A549 (cell line): ENCODE results near the gene NCKIPSD. TPM values are rescaled to one million over a fixed set of nuclear protein-coding genes. Genes with fewer than 3 reads are reported as not detected.

ENCODE experiments used
- ATAC-seq, 2 experiments: fragments of 200-7000 bp in 1 of 2; fragments of >200 bp in 1 of 2; cut with Nextera tagmentation in 1 of 2; cut with Tn5 transposase in 1 of 2; 3 replicates each; pipeline versions ENCODE4 v1.8.0 to v1.9.1; 2018 to 2020; ENCODE audit warnings: mild to moderate bottlenecking in 1 of 2, moderate library complexity in 1 of 2
- CTCF ChIA-PET: fragments of 300-600 bp; sonication (Branson Sonifier 250); formaldehyde crosslinking; extraction: SDS; loops from one replicate; lab custom pipeline; 2021; ENCODE audit warnings: antibody characterized with exemption, inconsistent platforms; lab: Yijun Ruan, JAX
- POLR2A ChIA-PET: fragments of 350-600 bp; formaldehyde crosslinking; extraction: SDS; loops from one replicate; lab custom pipeline; 2021; ENCODE audit warnings: antibody characterized with exemption, inconsistent platforms; lab: Yijun Ruan, JAX
- DNase-seq, 2 experiments: peaks; one replicate each; pipeline versions ENCODE4 v3.0.0 to v3.0.0-alpha.2; 2011 to 2016; ENCODE audit warnings: low read depth in 1 of 2, low spot score in 1 of 2
- FAIRE-seq: peaks from 2 replicates; lab custom pipeline; 2011; peaks lifted over from hg19 to GRCh38; lab: Jason Lieb, UNC
- H3K27ac ChIP-seq, 2 experiments: fragments of >200 bp; sonication (Bioruptor Twin); formaldehyde crosslinking; 3 replicates each; pipeline ENCODE4 v1.5.1; 2016 to 2017
- H3K4me1 ChIP-seq: fragments of >200 bp; sonication (Bioruptor Twin); formaldehyde crosslinking; 3 replicates; pipeline ENCODE4 v1.6.1; 2016
- H3K4me2 ChIP-seq: fragments of >200 bp; sonication (Bioruptor Twin); formaldehyde crosslinking; 3 replicates; pipeline ENCODE4 v1.6.1; 2016
- H3K4me3 ChIP-seq: fragments of >200 bp; sonication (Bioruptor Twin); formaldehyde crosslinking; 3 replicates; pipeline ENCODE4 v1.5.1; 2016
- H3K9me3 ChIP-seq: fragments of >200 bp; sonication (Bioruptor Twin); formaldehyde crosslinking; 3 replicates; pipeline ENCODE4 v1.6.1; 2016
- BHLHE40 ChIP-seq: IDR thresholded peaks from 2 replicates; pipeline ENCODE4 v1.6.1; 2012; ENCODE audit warnings: low read depth, low read length, inconsistent platforms
- CBX2 ChIP-seq: fragments of 200-600 bp; sonication (generic); IDR thresholded peaks from 2 replicates; pipeline ENCODE4 v1.6.1; 2016; ENCODE audit warnings: low read depth, mild to moderate bottlenecking, borderline replicate concordance
- CBX8 ChIP-seq: fragments of 200-600 bp; sonication (generic); IDR thresholded peaks from 2 replicates; pipeline ENCODE4 v1.6.1; 2016
- CHD2 ChIP-seq: fragments of 150-350 bp; IDR thresholded peaks from 2 replicates; pipeline ENCODE4 v1.6.1; 2014; ENCODE audit warnings: low read length; ENCODE audit not compliant: partially characterized antibody
- CHD4 ChIP-seq: fragments of 200-600 bp; sonication (generic); IDR thresholded peaks from 2 replicates; pipeline ENCODE4 v1.6.1; 2016; ENCODE audit warnings: antibody characterized with exemption, mild to moderate bottlenecking, borderline replicate concordance
- FOSB ChIP-seq: fragments of 250-450 bp; sonication (Bioruptor Pico); IDR thresholded peaks from 2 replicates; pipeline ENCODE4 v1.5.0; 2020; ENCODE audit warnings: mild to moderate bottlenecking, moderate library complexity
- FOSL2 ChIP-seq, 2 experiments: fragments of 450-650 bp in 1 of 2; fragments of >200 bp in 1 of 2; sonication (Bioruptor Twin) in 1 of 2; formaldehyde crosslinking; IDR thresholded peaks; 2 replicates each; pipeline versions ENCODE4 v1.5.0 to v1.6.1; 2016 to 2020; ENCODE audit warnings: mild to moderate bottlenecking in 1 of 2, moderate library complexity in 1 of 2
- FOXS1 ChIP-seq: fragments of 250-450 bp; sonication (Bioruptor Pico); IDR thresholded peaks from 2 replicates; pipeline ENCODE4 v1.5.0; 2020; ENCODE audit warnings: mild to moderate bottlenecking, moderate library complexity
- GATA3 ChIP-seq: IDR thresholded peaks from 2 replicates; pipeline ENCODE4 v1.6.1; 2012; ENCODE audit warnings: borderline replicate concordance
- JUN ChIP-seq, 2 experiments: fragments of >200 bp; sonication (Bioruptor Twin); formaldehyde crosslinking; IDR thresholded peaks; 2 replicates in 1 of 2; 3 replicates in 1 of 2; pipeline ENCODE4 v1.6.1; 2016 to 2017
- KDM1A ChIP-seq: fragments of 200-600 bp; sonication (generic); IDR thresholded peaks from 2 replicates; pipeline ENCODE4 v1.6.1; 2016; ENCODE audit warnings: low read depth, mild to moderate bottlenecking
- MYC ChIP-seq: IDR thresholded peaks from 2 replicates; pipeline ENCODE4 v1.6.1; 2012; ENCODE audit warnings: mild to moderate bottlenecking, inconsistent platforms, low read length, improper control_type of control experiment, borderline replicate concordance
- NFE2L2 ChIP-seq: fragments of 150-350 bp; conservative IDR thresholded peaks from 2 replicates; pipeline ENCODE4 v1.6.1; 2014; ENCODE audit warnings: low read length
- NR3C1 ChIP-seq: fragments of >200 bp; sonication (Bioruptor Twin); formaldehyde crosslinking; IDR thresholded peaks from 3 replicates; pipeline ENCODE4 v1.6.1; 2017
- PHF8 ChIP-seq: fragments of 200-600 bp; sonication (generic); IDR thresholded peaks from 2 replicates; pipeline ENCODE4 v1.6.1; 2016; ENCODE audit warnings: low read depth, mild to moderate bottlenecking, antibody characterized with exemption, moderate library complexity, borderline replicate concordance
- RAD21 ChIP-seq, 2 experiments: fragments of >200 bp in 1 of 2; sonication (Bioruptor Twin) in 1 of 2; formaldehyde crosslinking in 1 of 2; IDR thresholded peaks in 1 of 2; conservative IDR thresholded peaks in 1 of 2; 2 replicates in 1 of 2; 3 replicates in 1 of 2; pipeline ENCODE4 v1.6.1; 2012 to 2018; ENCODE audit warnings: inconsistent platforms in 1 of 2
- RCOR1 ChIP-seq: fragments of 150-350 bp; IDR thresholded peaks from 2 replicates; pipeline ENCODE4 v1.6.1; 2014; ENCODE audit warnings: antibody characterized with exemption, low read length, low read depth
- SMC3 ChIP-seq: fragments of >200 bp; sonication (Bioruptor Twin); formaldehyde crosslinking; IDR thresholded peaks from 3 replicates; pipeline ENCODE4 v1.6.1; 2018; ENCODE audit warnings: inconsistent platforms
- TFCP2L1 ChIP-seq: fragments of 250-450 bp; sonication (Bioruptor Pico); IDR thresholded peaks from 2 replicates; pipeline ENCODE4 v1.5.0; 2021; ENCODE audit warnings: mild to moderate bottlenecking
- ZFP36 ChIP-seq: fragments of 450-650 bp; IDR thresholded peaks from 2 replicates; pipeline ENCODE4 v1.6.1; 2014; ENCODE audit warnings: borderline replicate concordance; ENCODE audit not compliant: partially characterized antibody
- ZSCAN20 ChIP-seq: fragments of 250-450 bp; sonication (Bioruptor Pico); IDR thresholded peaks from 2 replicates; pipeline ENCODE4 v1.8.0; 2022; ENCODE audit warnings: mild to moderate bottlenecking, moderate library complexity
- WGBS: methylation state at CpG from one replicate; pipeline ENCODE4 v1.1.6; 2017; ENCODE audit errors: missing lambda C conversion rate; 5-methylcytosine and 5-hydroxymethylcytosine counted together
- polyA minus RNA-seq: library from RNA; depleted of rRNA, polyadenylated mRNA; stranded (reverse); fragments of >200 nt; gene quantifications from 2 replicates; pipeline ENCODE4 v1.2.3, GENCODE V29; 2011; rRNA and poly(A)+ RNA removed
- polyA plus RNA-seq, 4 experiments: library from polyadenylated mRNA; depleted of rRNA in 3 of 4; stranded (reverse); fragments of >200 nt; fragmentation: RNase III in 1 of 4; extraction: RNeasy Plus Mini Kit Qiagen cat#74134 plus additional on column Dnase treatment in 1 of 4; gene quantifications; 2 replicates in 3 of 4; 3 replicates in 1 of 4; pipeline ENCODE4 v1.2.3, GENCODE V29; 2011 to 2017
- TF ChIP-seq, protein P1 (sequence below): fragments of 200-600 bp; sonication (generic); IDR thresholded peaks from 2 replicates; pipeline ENCODE4 v1.6.1; 2016; ENCODE audit warnings: antibody characterized with exemption, mild to moderate bottlenecking, moderate library complexity
- TF ChIP-seq, protein P2 (sequence below): fragments of 150-350 bp; IDR thresholded peaks from 2 replicates; pipeline ENCODE4 v1.6.1; 2014; ENCODE audit warnings: low read depth, mild to moderate bottlenecking, low read length
- TF ChIP-seq, protein P3 (sequence below): IDR thresholded peaks from 2 replicates; pipeline ENCODE4 v1.6.1; 2012
- TF ChIP-seq, protein P4 (sequence below): fragments of >200 bp; sonication (Bioruptor Twin); formaldehyde crosslinking; IDR thresholded peaks from 3 replicates; pipeline ENCODE4 v1.6.1; 2016
- TF ChIP-seq, protein P5 (sequence below): fragments of >200 bp; sonication (Bioruptor Twin); formaldehyde crosslinking; IDR thresholded peaks from 3 replicates; pipeline ENCODE4 v1.5.1; 2016
- TF ChIP-seq, protein P6 (sequence below): fragments of 250-450 bp; sonication (Bioruptor Pico); IDR thresholded peaks from 2 replicates; pipeline ENCODE4 v1.5.0; 2021; ENCODE audit warnings: mild to moderate bottlenecking, moderate library complexity, borderline replicate concordance

The NCKIPSD gene
- polyA plus RNA-seq (2011; rRNA removed) (10.2 and 13.6 TPM in 2 replicates), polyA plus RNA-seq (2017; fragmentation: RNase III; extraction: RNeasy Plus Mini Kit Qiagen cat#74134 plus additional on column Dnase treatment) (10.8 to 13.2 TPM (median 10.9 TPM) in 3 replicates), polyA minus RNA-seq (24.5 and 28.5 TPM in 2 replicates)
- 17.0 and 24.0 TPM in 2 replicates for polyA plus RNA-seq (2012; cell fraction: cytosol; rRNA removed)
- 35.9 and 48.2 TPM in 2 replicates for polyA plus RNA-seq (2012; cell fraction: nucleus; rRNA removed)

DNA sequence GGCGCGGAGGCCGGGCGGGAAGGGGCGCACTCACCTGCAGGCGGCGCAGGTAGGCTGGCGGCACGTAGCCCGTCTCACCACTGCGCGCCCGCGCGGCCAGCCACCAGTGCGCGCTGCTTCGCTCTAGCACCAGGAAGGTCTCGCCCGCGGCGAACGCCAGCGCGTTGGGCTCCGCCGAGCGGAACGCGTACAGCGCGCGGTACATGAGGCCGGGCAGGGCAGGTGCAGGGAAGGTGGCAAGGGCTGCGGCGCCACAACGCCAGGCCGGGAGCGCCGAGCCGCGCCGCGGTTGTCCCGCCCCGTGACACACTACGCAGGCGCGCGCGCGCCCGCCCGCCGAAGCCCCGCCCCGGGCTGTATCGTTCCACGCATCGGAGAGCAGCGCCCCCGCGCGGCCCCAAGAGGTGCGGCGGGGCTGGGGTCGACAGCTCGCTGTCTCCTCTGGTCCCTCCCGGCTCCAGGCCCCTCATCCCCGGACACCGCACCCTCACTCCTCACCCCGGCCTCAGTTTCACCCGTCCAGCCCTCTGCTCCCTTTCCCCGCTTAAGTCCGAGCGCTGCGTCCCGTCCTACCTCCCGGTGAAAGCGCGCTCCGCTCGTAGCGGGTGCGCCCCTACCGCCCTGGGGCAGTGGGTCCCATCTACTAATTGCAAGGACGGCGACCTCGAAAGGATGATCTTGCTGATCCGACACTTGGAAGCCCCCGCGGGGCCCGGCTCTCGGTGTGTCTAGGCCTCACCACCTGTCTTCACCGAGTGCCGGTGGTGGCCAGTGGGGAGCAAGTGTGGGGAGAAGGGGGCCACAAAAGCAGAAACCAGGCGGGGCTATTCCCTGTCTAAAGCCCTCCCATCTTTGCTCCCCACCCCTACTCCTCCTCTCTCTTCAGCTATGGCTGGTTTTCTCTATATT is at the start of gene NCKIPSD:
NCKIPSD (minus strand) TSS at position 313 of the 909 bp plus-strand sequence; CDS start at position 205, 108 bp downstream.
- peak; percentile 69 to 82 for DNase-seq
- POLR2A ChIA-PET: interaction anchor here (0.7 to 1.5 kb wide), 2 partner anchors 17 to 336 kb away, joined by 3 read pairs; partner anchors contain the start of gene NDUFAF3
- H3K9me3 ChIP-seq: no peaks in the 10 kb centered on the region
- peak within 1 kb of the TSS; percentile 84 to 94 for H3K27ac ChIP-seq
- CTCF ChIA-PET: interaction anchor here (0.6 to 1.9 kb wide), 13 partner anchors 9 to 403 kb away, joined by 3 to 8 read pairs (median 4); no protein-coding TSS in a partner anchor
- H3K4me1 ChIP-seq: peaks cover 19% of the 10 kb centered on the region
- peak; percentile 81 to 87 for ATAC-seq
- H3K4me3 ChIP-seq: peak within 1 kb of the TSS; percentile 52
- WGBS: 16% methylated on average over 7 of the region's 97 CpGs
- peak within 1 kb of the TSS; percentile 97 for H3K4me2 ChIP-seq
- FAIRE-seq: no peak
- TF ChIP-seq FOXS1 (CRISPR knock-in tag) (no peak), NR3C1 (no peak), RAD21 (conservative IDR thresholded peaks at IDR 0.05 in 1 of 2, IDR thresholded peaks at IDR 0.05 in 1 of 2) (peak; percentile 39 to 66; a peak in 4 of 5 replicates), NFE2L2 (no peak), SMC3 (peak; percentile 47), CBX2 (no peak), JUN (IDR thresholded peaks at IDR 0.05) (peak in 1 of 2 experiments; percentile 73; a peak in 2 of 5 replicates), ZFP36 (no peak), FOSB (CRISPR knock-in tag) (no peak), MYC (0 out of 2 replicates have a peak, but pooled peaks have one; percentile 25), RCOR1 (no peak), CBX8 (no peak), ZSCAN20 (no peak), TFCP2L1 (CRISPR knock-in tag) (no peak), PHF8 (peak; percentile 58; the same call in 1 of the 2 replicates), CHD2 (no peak), KDM1A (no peak), GATA3 (no peak), CHD4 (no peak), BHLHE40 (no peak), FOSL2 (IDR thresholded peaks at IDR 0.05) (no peak), FOSL2 (CRISPR knock-in tag; IDR thresholded peaks at IDR 0.05) (0 out of 2 replicates have a peak, but pooled peaks have one; percentile 18)
- TF ChIP-seq, protein P1, sequence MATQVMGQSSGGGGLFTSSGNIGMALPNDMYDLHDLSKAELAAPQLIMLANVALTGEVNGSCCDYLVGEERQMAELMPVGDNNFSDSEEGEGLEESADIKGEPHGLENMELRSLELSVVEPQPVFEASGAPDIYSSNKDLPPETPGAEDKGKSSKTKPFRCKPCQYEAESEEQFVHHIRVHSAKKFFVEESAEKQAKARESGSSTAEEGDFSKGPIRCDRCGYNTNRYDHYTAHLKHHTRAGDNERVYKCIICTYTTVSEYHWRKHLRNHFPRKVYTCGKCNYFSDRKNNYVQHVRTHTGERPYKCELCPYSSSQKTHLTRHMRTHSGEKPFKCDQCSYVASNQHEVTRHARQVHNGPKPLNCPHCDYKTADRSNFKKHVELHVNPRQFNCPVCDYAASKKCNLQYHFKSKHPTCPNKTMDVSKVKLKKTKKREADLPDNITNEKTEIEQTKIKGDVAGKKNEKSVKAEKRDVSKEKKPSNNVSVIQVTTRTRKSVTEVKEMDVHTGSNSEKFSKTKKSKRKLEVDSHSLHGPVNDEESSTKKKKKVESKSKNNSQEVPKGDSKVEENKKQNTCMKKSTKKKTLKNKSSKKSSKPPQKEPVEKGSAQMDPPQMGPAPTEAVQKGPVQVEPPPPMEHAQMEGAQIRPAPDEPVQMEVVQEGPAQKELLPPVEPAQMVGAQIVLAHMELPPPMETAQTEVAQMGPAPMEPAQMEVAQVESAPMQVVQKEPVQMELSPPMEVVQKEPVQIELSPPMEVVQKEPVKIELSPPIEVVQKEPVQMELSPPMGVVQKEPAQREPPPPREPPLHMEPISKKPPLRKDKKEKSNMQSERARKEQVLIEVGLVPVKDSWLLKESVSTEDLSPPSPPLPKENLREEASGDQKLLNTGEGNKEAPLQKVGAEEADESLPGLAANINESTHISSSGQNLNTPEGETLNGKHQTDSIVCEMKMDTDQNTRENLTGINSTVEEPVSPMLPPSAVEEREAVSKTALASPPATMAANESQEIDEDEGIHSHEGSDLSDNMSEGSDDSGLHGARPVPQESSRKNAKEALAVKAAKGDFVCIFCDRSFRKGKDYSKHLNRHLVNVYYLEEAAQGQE: no peak
- TF ChIP-seq, protein P2, sequence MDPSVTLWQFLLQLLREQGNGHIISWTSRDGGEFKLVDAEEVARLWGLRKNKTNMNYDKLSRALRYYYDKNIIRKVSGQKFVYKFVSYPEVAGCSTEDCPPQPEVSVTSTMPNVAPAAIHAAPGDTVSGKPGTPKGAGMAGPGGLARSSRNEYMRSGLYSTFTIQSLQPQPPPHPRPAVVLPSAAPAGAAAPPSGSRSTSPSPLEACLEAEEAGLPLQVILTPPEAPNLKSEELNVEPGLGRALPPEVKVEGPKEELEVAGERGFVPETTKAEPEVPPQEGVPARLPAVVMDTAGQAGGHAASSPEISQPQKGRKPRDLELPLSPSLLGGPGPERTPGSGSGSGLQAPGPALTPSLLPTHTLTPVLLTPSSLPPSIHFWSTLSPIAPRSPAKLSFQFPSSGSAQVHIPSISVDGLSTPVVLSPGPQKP: no peak
- TF ChIP-seq, protein P3, sequence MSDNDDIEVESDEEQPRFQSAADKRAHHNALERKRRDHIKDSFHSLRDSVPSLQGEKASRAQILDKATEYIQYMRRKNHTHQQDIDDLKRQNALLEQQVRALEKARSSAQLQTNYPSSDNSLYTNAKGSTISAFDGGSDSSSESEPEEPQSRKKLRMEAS: peak; percentile 43; the same call in 1 of the 2 replicates
- TF ChIP-seq, protein P4, sequence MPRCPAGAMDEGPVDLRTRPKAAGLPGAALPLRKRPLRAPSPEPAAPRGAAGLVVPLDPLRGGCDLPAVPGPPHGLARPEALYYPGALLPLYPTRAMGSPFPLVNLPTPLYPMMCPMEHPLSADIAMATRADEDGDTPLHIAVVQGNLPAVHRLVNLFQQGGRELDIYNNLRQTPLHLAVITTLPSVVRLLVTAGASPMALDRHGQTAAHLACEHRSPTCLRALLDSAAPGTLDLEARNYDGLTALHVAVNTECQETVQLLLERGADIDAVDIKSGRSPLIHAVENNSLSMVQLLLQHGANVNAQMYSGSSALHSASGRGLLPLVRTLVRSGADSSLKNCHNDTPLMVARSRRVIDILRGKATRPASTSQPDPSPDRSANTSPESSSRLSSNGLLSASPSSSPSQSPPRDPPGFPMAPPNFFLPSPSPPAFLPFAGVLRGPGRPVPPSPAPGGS: peak; percentile 51; the same call in 1 of the 3 replicates
- TF ChIP-seq, protein P5, sequence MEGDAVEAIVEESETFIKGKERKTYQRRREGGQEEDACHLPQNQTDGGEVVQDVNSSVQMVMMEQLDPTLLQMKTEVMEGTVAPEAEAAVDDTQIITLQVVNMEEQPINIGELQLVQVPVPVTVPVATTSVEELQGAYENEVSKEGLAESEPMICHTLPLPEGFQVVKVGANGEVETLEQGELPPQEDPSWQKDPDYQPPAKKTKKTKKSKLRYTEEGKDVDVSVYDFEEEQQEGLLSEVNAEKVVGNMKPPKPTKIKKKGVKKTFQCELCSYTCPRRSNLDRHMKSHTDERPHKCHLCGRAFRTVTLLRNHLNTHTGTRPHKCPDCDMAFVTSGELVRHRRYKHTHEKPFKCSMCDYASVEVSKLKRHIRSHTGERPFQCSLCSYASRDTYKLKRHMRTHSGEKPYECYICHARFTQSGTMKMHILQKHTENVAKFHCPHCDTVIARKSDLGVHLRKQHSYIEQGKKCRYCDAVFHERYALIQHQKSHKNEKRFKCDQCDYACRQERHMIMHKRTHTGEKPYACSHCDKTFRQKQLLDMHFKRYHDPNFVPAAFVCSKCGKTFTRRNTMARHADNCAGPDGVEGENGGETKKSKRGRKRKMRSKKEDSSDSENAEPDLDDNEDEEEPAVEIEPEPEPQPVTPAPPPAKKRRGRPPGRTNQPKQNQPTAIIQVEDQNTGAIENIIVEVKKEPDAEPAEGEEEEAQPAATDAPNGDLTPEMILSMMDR: peak; percentile 76
- TF ChIP-seq, protein P6, sequence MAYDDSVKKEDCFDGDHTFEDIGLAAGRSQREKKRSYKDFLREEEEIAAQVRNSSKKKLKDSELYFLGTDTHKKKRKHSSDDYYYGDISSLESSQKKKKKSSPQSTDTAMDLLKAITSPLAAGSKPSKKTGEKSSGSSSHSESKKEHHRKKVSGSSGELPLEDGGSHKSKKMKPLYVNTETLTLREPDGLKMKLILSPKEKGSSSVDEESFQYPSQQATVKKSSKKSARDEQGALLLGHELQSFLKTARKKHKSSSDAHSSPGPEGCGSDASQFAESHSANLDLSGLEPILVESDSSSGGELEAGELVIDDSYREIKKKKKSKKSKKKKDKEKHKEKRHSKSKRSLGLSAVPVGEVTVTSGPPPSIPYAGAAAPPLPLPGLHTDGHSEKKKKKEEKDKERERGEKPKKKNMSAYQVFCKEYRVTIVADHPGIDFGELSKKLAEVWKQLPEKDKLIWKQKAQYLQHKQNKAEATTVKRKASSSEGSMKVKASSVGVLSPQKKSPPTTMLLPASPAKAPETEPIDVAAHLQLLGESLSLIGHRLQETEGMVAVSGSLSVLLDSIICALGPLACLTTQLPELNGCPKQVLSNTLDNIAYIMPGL (CRISPR knock-in tag): peak; percentile 54; the same call in 1 of the 2 replicates
